ENCODE results near the gene TSPYL2. TPM values are rescaled to one million over a fixed set of nuclear protein-coding genes. Genes with fewer than 3 reads are reported as not detected.

The TSPYL2 gene
- total RNA-seq, result 16.0 and 18.8 TPM in 2 replicates

DNA sequence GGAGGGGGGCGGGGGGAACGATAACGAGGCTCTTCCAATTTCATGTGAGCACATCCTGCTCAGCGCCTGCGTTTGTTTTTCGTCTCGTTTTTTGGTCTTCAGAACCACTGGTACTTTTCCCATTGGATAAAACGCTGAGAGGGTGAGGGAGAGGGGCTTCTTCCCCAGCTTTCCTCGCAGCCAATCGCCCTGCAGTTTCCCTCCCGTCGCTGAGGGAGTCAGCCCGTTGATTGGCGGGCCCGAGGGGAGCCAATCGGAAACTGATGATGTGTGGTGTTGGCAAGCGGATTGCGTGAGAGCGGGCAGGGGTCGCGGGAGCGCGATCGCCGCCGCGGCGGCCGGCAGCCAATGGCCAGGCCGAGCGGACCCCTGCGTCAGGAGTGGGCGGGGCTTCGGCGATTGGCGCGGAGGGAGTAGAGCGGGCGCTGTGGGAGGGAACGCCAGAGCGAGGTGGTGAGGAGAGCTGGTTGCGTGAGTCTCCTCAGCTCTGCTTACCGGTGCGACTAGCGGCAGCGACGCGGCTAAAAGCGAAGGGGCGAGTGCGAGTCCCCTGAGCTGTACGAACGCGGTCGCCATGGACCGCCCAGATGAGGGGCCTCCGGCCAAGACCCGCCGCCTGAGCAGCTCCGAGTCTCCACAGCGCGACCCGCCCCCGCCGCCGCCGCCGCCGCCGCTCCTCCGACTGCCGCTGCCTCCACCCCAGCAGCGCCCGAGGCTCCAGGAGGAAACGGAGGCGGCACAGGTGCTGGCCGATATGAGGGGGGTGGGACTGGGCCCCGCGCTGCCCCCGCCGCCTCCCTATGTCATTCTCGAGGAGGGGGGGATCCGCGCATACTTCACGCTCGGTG, at the start of gene TSPYL2:
Gene TSPYL2 (plus strand): TSS at position 443 of the 848 bp plus-strand sequence. CDS start 132 bp downstream, at position 575.

DNA sequence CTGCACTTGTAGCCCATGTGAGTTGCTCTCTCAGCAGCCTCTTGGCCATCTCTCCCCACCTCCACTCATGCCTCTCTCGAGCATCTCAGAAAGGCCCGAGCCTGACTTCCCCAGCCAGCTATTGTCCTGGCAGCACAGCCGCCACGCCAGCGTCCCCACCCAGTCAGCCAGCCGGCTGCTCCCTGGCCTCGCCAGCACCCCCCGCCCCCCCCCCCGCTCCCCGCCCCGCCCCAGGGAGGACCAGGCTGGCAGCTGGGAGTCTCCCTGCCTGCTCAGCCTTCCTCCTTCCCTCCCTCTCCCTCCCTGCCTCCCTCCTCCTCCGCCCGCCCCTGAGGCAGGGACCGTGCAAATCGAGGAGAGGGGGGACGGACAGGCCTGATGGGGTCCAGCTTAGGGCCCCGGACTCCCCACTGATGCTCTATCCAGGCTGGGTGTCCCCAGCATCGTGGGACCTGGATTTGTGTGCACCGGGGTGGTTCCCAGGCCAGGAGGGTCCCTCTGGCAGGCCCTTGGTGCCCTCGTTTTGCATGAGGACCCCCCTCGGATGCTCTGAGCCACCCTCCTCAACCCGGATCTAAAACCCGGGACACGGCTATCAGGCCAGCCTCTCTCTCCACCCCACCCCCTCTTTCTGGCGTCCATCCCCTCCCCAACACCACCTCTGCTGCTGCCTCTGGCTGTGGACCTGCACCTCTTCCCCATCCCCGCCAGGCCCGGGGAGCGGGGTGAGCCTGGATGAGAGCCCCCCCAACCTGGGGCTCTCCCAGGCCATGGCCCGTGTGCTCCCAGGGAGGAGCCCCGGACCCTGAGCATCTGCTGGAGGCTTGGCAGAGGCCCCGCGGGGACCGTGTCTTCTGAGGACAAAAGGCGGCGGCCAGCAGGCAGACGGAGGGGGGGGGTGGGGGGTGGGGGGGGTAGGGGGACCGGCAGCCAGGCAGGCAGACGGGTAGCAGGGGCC, 33.7 kb upstream of the TSPYL2 start, which contains the start of gene GPR173:
Gene GPR173 (plus strand): TSS at position 621 of the 958 bp plus-strand sequence. CDS start 27,833 bp downstream, outside the sequence.

GRCh38 chrX:53093748-53094581, 11.8 kb downstream of the TSPYL2 start, which contains the start of gene KANTR:
TSS of gene KANTR (plus strand) at chrX:53094142. CDS start at chrX:53124273, 30,131 bp downstream.

Other genes starting within 250 kb of the TSPYL2 start
- gene XAGE3, start 214.3 kb upstream of the TSPYL2 start, total RNA-seq, result not detected in 2 replicates
- 14.4 and 22.3 TPM in 2 replicates for gene FAM156B, start 185.0 kb upstream of the TSPYL2 start, total RNA-seq
- 4.0 and 19.5 TPM in 2 replicates for gene FAM156A, start 123.8 kb upstream of the TSPYL2 start, total RNA-seq
- 3.7 and 9.8 TPM in 2 replicates for gene GPR173, start 33.6 kb upstream of the TSPYL2 start, total RNA-seq
- 1.8 and 10.6 TPM in 2 replicates for gene KANTR, start 11.8 kb downstream of the TSPYL2 start, total RNA-seq
- gene KDM5C, start 142.8 kb downstream of the TSPYL2 start, total RNA-seq, result 67.2 and 110 TPM in 2 replicates
- 17.3 and 18.8 TPM in 2 replicates for gene IQSEC2, start 199.2 kb downstream of the TSPYL2 start, total RNA-seq

Data from epithelial cell of alveolus of lung (primary cell).